Activated CD8-positive, alpha-beta memory T cell treated with anti-CD3 and anti-CD28 coated beads, Interleukin-2, amount 10 ng/mL, durations not matched to agents 7 days and 5 days (primary cell): ENCODE data around the gene SETD5. TPM values are rescaled to one million over a fixed set of nuclear protein-coding genes. Genes with fewer than 3 reads are reported as not detected.

Source experiments
- ATAC-seq: fragments of 150-1000 bp; cut with Tn5 transposase; one replicate; pipeline ENCODE4 v1.10.0; 2021; ENCODE audit warnings: moderate library complexity
- CTCF ChIA-PET: fragments of 350-600 bp; sonication (Branson Sonifier 250); formaldehyde crosslinking; loops from one replicate; lab custom pipeline; 2021; ENCODE audit warnings: antibody characterized with exemption; lab: Charles Lee
- DNase-seq: peaks from one replicate; pipeline ENCODE4 v3.0.0-alpha.2; 2020
- H3K27ac Mint-ChIP-seq: one replicate; pipeline ENCODE4 v1.8.0; 2021; ENCODE audit warnings: mild to moderate bottlenecking, mixed read lengths
- H3K27me3 Mint-ChIP-seq: one replicate; pipeline ENCODE4 v1.8.0; 2021; ENCODE audit warnings: mixed read lengths
- H3K36me3 Mint-ChIP-seq: one replicate; pipeline ENCODE4 v1.8.0; 2021; ENCODE audit warnings: mild to moderate bottlenecking, mixed read lengths
- H3K4me1 Mint-ChIP-seq: one replicate; pipeline ENCODE4 v1.8.0; 2021; ENCODE audit warnings: mixed read lengths
- H3K4me3 Mint-ChIP-seq: one replicate; pipeline ENCODE4 v1.8.0; 2021; ENCODE audit warnings: mild to moderate bottlenecking, moderate library complexity, mixed read lengths
- H3K9me3 Mint-ChIP-seq: one replicate; pipeline ENCODE4 v1.8.0; 2022; ENCODE audit warnings: low read depth, mixed read lengths
- total RNA-seq, 2 experiments: library from RNA; stranded (reverse); gene quantifications; one replicate each; pipeline ENCODE4 v1.2.3, GENCODE V29; 2021

Gene SETD5
- total RNA-seq, 2 experiments from 2014 or later, result 136 to 147 TPM

DNA sequence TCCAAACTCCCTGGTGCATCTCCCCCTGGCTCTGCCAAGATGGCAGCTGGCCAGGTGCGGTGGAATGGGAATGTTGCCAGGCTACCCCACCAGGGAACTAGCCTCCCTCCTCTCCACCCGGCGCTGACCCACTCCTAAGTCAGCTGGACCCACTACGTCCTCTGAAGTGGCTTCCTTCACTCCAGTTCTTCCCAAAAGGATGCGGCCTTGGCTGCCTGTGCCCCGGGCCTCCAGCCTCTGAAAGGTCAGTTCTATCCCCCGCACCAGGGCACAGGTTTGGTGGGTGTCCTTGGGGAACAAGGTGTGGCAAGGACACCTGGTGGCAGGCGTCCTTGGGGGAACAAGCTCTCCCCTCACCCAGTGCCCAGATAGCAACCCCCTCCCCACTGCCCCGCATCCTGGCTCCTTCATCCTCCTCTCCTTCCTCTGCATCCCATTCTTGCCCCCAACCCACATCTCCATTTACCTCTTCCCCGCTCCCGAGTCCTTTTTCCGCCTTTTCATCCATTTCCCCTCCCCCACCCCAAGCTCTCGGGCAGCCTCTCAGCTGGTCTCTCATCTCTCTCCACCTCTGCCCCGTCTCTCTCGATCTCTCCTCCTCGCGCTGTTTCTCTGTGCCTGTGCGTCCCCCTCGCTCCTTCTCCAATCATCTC, 102.2 kb downstream of the SETD5 start:
- no peaks in the 10 kb centered on the region for H3K9me3 Mint-ChIP-seq
- CTCF ChIA-PET, result interaction anchor here (0.6 to 2.7 kb wide), 3 partner anchors 8 to 245 kb away, joined by 3 to 17 read pairs (median 7); no protein-coding TSS in a partner anchor

DNA sequence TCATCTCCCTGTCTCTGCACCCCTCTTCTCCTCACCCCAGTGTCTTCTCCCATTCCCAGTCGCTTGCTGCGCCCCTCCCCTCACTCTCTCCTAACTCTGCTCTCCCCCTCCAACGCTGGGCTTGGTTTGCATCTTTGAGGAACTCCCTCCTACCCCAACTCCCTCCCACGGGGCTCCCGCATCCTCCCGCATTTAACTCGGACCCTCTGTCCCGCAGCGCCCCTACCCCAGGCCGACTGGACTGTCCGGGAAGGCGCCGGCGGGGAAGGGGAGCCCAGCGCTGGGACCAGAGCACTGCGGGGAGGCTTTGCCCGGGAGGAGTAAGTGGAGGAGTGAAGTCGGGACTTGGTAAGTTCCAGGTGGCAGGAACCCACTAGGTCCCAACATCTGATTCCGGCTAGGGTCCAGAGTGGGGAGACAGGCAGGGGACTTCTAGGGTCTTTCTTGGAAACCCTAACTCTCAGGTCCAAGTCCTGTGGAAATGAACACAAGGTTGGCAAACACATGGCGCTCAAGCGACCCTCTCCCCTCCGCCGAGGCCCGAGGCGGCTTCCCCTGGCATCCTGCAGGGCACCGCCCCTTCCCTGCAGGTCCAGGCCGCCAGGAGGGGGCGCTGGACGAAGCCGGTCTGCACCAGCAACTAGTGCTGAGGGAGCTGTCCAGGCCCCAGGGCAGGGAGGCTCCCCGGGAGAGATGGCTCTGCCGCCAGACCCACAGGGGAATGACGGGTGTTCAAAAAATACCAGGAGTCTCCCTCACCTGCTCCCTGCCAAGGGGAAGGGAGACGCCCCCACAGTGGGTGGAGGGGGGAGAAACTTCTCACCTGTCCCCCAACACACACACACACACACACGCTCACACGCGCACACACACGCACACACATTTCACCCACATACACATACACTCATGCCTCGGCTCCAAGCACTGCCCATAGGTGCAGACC, 103.0 kb downstream of the SETD5 start:
- H3K27ac Mint-ChIP-seq, result no peak overlapping the region
- H3K36me3 Mint-ChIP-seq, result no peaks in the 10 kb centered on the region
- DNase-seq, result peak; percentile 77
- no peak overlapping the region for H3K4me3 Mint-ChIP-seq
- no peaks in the 10 kb centered on the region for H3K9me3 Mint-ChIP-seq
- CTCF ChIA-PET, result interaction anchor here (0.6 to 2.7 kb wide), 7 partner anchors 9 to 244 kb away, joined by 3 to 17 read pairs (median 5); partner anchors contain the start of gene THUMPD3
- H3K27me3 Mint-ChIP-seq, result peaks cover 35% of the 10 kb centered on the region
- ATAC-seq, result peak; percentile 80
- peaks cover 3% of the 10 kb centered on the region for H3K4me1 Mint-ChIP-seq

More for the DNA sequence above, 102.2 kb downstream of the SETD5 start:
- DNase-seq (no peak), ATAC-seq (no peak)
- Mint-ChIP-seq H3K27ac (no peak overlapping the region), H3K27me3 (peaks cover 32% of the 10 kb centered on the region), H3K4me3 (no peak overlapping the region), H3K4me1 (peaks cover 3% of the 10 kb centered on the region), H3K36me3 (no peaks in the 10 kb centered on the region)

- ATAC-seq, result no peak
- DNase-seq, result no peak
- Mint-ChIP-seq H3K36me3 (no peaks in the 10 kb centered on the region), H3K4me3 (no peak overlapping the region), H3K27ac (no peak overlapping the region), H3K4me1 (peaks cover 3% of the 10 kb centered on the region), H3K9me3 (no peaks in the 10 kb centered on the region), H3K27me3 (peaks cover 35% of the 10 kb centered on the region)
- CTCF ChIA-PET, result interaction anchor here (0.9 to 2.7 kb wide), 6 partner anchors 10 to 226 kb away, joined by 3 to 17 read pairs (median 6); partner anchors contain the start of gene THUMPD3
These were observed 103.8 kb downstream of the SETD5 start for GRCh38 chr3:9501226-9501625.

- DNase-seq (peak; percentile 80), ATAC-seq (peak; percentile 59)
- Mint-ChIP-seq H3K9me3 (no peaks in the 10 kb centered on the region), H3K4me1 (peaks cover 3% of the 10 kb centered on the region), H3K27ac (no peak overlapping the region), H3K4me3 (no peak overlapping the region), H3K27me3 (peaks cover 46% of the 10 kb centered on the region), H3K36me3 (no peaks in the 10 kb centered on the region)
- CTCF ChIA-PET, result interaction anchor here (0.7 to 3.0 kb wide), 20 partner anchors 8 to 818 kb away, joined by 3 to 9 read pairs (median 4); partner anchors contain the start of genes OGG1 and SEC13
These were observed 105.9 kb downstream of the SETD5 start for GRCh38 chr3:9503283-9503682.

- no peaks in the 10 kb centered on the region for H3K4me1 Mint-ChIP-seq
- H3K27ac Mint-ChIP-seq, result no peak overlapping the region
- peak; percentile 31 for DNase-seq
- no peaks in the 10 kb centered on the region for H3K36me3 Mint-ChIP-seq
- H3K9me3 Mint-ChIP-seq, result no peaks in the 10 kb centered on the region
- no peak overlapping the region for H3K4me3 Mint-ChIP-seq
- peaks cover 29% of the 10 kb centered on the region for H3K27me3 Mint-ChIP-seq
- CTCF ChIA-PET, result no interaction called here
- ATAC-seq, result no peak
These were observed 110.5 kb downstream of the SETD5 start for GRCh38 chr3:9507586-9508578.

GRCh38 chr3:9508781-9509180, 111.4 kb downstream of the SETD5 start:
- Mint-ChIP-seq H3K9me3 (no peaks in the 10 kb centered on the region), H3K4me3 (no peak overlapping the region), H3K27me3 (peaks cover 26% of the 10 kb centered on the region), H3K4me1 (no peaks in the 10 kb centered on the region), H3K36me3 (no peaks in the 10 kb centered on the region), H3K27ac (no peak overlapping the region)
- CTCF ChIA-PET, result no interaction called here
- DNase-seq (no peak), ATAC-seq (no peak)

DNA sequence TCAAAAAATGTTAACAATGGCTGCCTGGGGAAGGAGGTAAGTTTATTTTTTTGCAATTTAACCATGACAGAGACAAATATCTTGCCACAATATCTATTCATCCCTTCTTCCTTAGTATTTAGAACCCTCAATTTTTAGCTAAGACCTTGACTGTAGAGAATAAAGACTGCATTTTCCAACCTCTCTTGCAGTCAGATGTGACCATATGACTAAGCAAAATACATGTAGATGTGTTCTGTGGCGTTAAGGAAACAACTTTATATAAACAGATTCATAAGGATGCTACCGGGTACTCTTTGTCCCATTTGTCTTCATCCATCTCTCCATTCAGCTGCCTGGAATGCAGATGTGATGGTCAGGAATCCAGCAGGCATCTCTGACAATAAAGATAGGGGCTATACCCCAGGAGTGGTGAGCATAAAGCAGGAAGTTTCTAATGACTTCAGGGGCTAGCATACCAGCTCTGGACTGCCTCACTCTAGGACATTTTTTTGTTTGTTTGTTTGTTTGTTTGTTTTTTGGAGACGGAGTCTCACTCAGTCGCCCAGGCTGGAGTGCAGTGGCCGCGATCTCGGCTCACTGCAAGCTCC, 115.1 kb downstream of the SETD5 start:
- CTCF ChIA-PET, result interaction anchor here (1.0 to 1.7 kb wide), 2 partner anchors 9 to 11 kb away, joined by 4 to 7 read pairs; no protein-coding TSS in a partner anchor
- Mint-ChIP-seq H3K4me1 (no peaks in the 10 kb centered on the region), H3K27me3 (peaks cover 24% of the 10 kb centered on the region), H3K27ac (no peak overlapping the region), H3K9me3 (no peaks in the 10 kb centered on the region), H3K36me3 (no peaks in the 10 kb centered on the region), H3K4me3 (no peak overlapping the region)
- no peak for DNase-seq
- ATAC-seq, result no peak

- no peak for ATAC-seq
- peaks cover 26% of the 10 kb centered on the region for H3K27me3 Mint-ChIP-seq
- no peaks in the 10 kb centered on the region for H3K36me3 Mint-ChIP-seq
- no peak for DNase-seq
- no peak overlapping the region for H3K27ac Mint-ChIP-seq
- no peaks in the 10 kb centered on the region for H3K9me3 Mint-ChIP-seq
- H3K4me1 Mint-ChIP-seq, result no peaks in the 10 kb centered on the region
- CTCF ChIA-PET, result no interaction called here
- no peak overlapping the region for H3K4me3 Mint-ChIP-seq
These were observed 116.9 kb downstream of the SETD5 start for GRCh38 chr3:9514306-9514705.

- no peaks in the 10 kb centered on the region for H3K36me3 Mint-ChIP-seq
- CTCF ChIA-PET, result interaction anchor here (0.6 kb wide), 1 partner anchor 69 kb away, joined by 4 read pairs; no protein-coding TSS in a partner anchor
- peaks cover 29% of the 10 kb centered on the region for H3K27me3 Mint-ChIP-seq
- H3K27ac Mint-ChIP-seq, result no peak overlapping the region
- DNase-seq (no peak), ATAC-seq (no peak)
- no peak overlapping the region for H3K4me3 Mint-ChIP-seq
- H3K4me1 Mint-ChIP-seq, result no peaks in the 10 kb centered on the region
- H3K9me3 Mint-ChIP-seq, result no peaks in the 10 kb centered on the region
These were observed 117.5 kb downstream of the SETD5 start for GRCh38 chr3:9514956-9515355.

GRCh38 chr3:9525078-9525477, 127.7 kb downstream of the SETD5 start:
- ATAC-seq, result no peak
- Mint-ChIP-seq H3K36me3 (no peaks in the 10 kb centered on the region), H3K4me1 (no peaks in the 10 kb centered on the region), H3K27ac (no peak overlapping the region), H3K9me3 (no peaks in the 10 kb centered on the region), H3K4me3 (no peak overlapping the region), H3K27me3 (peaks cover 33% of the 10 kb centered on the region)
- DNase-seq, result no peak
- CTCF ChIA-PET, result no interaction called here
